NT2/D1 (cell line): ENCODE results near the gene PLCB4.

ENCODE experiments used
- YY1 ChIP-seq: IDR thresholded peaks from 2 replicates; pipeline ENCODE4 v1.6.1; 2011; ENCODE audit not compliant: insufficient read length, insufficient read depth
- ZNF274 ChIP-seq: IDR thresholded peaks from 2 replicates; pipeline ENCODE4 v1.6.1; 2011; ENCODE audit warnings: mild to moderate bottlenecking, low read depth, low read length

DNA sequence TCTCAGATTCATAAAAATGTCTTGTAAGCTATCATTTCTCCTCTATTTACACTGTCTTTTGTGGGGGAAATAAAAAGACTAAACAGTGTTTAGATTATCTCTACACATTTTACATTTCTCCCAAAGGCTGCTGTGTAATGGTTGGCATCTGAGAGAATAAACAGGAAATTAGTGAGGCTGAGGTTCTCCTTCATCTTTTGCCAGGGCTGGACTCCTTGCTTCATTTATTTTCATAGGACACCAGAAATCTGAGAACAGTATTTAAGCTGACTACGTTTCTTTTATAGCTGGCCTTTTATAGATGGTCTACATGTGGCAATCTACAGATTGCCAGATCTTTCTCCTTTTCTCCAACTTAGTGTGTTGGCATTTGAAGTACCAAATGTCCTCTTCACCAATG lies 41.5 kb downstream of the PLCB4 start:
- TF ChIP-seq ZNF274 (no peak), YY1 (no peak)
